ENCODE results near the gene ZNF777. TPM values are rescaled to one million over a fixed set of nuclear protein-coding genes. Genes with fewer than 3 reads are reported as not detected.
"Not testable (repeated sequence)": the region's sequence is repeated elsewhere in the genome, so short reads cannot be mapped to it uniquely, and the experiment has no call there.

The ZNF777 gene
- total and polyA plus RNA-seq, 4 donors, result 4.0 to 9.4 (median 7.3) TPM

- DNase-seq (peak; percentile 61 to 84), ATAC-seq (ENCODE audit: low FRiP score) (peak; percentile 91)
- H3K4me1 ChIP-seq (ENCODE audit: control insufficient read depth in 1 of 2, insufficient read depth in 2 of 2, low read length in 2 of 2), result no peaks in the 10 kb centered on the region
- H3K4me3 ChIP-seq (ENCODE audit: low read length in 2 of 2), result peak overlapping the region; percentile 25 to 30
- 3% methylated on average over 59 to 68 of the region's 68 CpGs for WGBS, 2 donors
- H3K27me3 ChIP-seq (ENCODE audit: control insufficient read depth in 1 of 2, insufficient read depth in 2 of 2, low read length in 1 of 2), result no peaks in the 10 kb centered on the region
- no peak overlapping the region for H3K27ac ChIP-seq (ENCODE audit: low read depth in 1 of 2, low read length in 2 of 2)
- intact Hi-C loops (cut with DNase I), result loop anchor here in 1 of 2 donors (5.0 to 10.0 kb wide), 2 partner anchors 75 to 138 kb away; partner anchors contain the start of gene ZNF746
- no peaks in the 10 kb centered on the region for H3K36me3 ChIP-seq (ENCODE audit: control insufficient read depth in 1 of 2, insufficient read depth in 2 of 2, low read length in 1 of 2)
- H3K9me3 ChIP-seq (ENCODE audit: control insufficient read depth, low read length), result no peaks in the 10 kb centered on the region
These were observed 38.5 kb downstream of the ZNF777 start for GRCh38 chr7:149422162-149422913.

DNA sequence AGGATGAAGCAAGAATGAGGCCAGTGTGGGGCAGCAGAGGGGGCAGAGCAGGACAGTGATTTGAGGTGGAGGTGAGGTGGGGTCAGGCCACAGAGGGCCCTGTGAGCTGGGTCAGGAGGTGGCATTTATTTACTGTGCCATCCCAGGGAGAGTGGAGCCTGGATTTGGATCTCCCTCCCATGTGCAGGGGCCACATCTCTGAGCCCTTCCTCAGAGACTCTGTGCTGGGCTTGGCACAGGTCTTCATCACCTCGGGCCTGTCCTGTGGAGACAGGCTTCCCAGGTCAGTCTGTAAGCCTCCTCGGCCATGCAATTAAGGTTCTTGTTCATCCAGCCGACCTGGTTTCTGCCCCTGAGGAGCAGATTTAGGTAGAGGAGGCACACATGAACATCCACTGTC lies 40.9 kb downstream of the ZNF777 start:
- Histone ChIP-seq H3K27ac (ENCODE audit: low read depth in 1 of 2, low read length in 2 of 2) (no peak overlapping the region), H3K36me3 (ENCODE audit: control insufficient read depth in 1 of 2, insufficient read depth in 2 of 2, low read length in 1 of 2) (no peaks in the 10 kb centered on the region), H3K4me3 (ENCODE audit: low read length in 2 of 2) (no peak overlapping the region), H3K27me3 (ENCODE audit: control insufficient read depth in 1 of 2, insufficient read depth in 2 of 2, low read length in 1 of 2) (no peaks in the 10 kb centered on the region), H3K9me3 (ENCODE audit: control insufficient read depth, low read length) (no peaks in the 10 kb centered on the region), H3K4me1 (ENCODE audit: control insufficient read depth in 1 of 2, insufficient read depth in 2 of 2, low read length in 2 of 2) (no peaks in the 10 kb centered on the region)
- ATAC-seq (ENCODE audit: low FRiP score), result no peak
- intact Hi-C loops (cut with DNase I), result loop anchor here in 1 of 2 donors (5.0 to 10.0 kb wide), 2 partner anchors 77 to 135 kb away; partner anchors contain the start of gene ZNF746
- WGBS, 2 donors, result 83 to 87% methylated on average over 3 of the region's 3 CpGs
- DNase-seq, result no peak

GRCh38 chr7:149415391-149416071 lies 45.3 kb downstream of the ZNF777 start:
- no peak overlapping the region for H3K4me3 ChIP-seq (ENCODE audit: low read length in 2 of 2)
- ATAC-seq (ENCODE audit: low FRiP score), result peak; percentile 22
- intact Hi-C loops (cut with DNase I), result no loop called here
- no peaks in the 10 kb centered on the region for H3K27me3 ChIP-seq (ENCODE audit: control insufficient read depth in 1 of 2, insufficient read depth in 2 of 2, low read length in 1 of 2)
- DNase-seq, result no peak
- H3K9me3 ChIP-seq (ENCODE audit: control insufficient read depth, low read length), result no peaks in the 10 kb centered on the region
- no peak overlapping the region for H3K27ac ChIP-seq (ENCODE audit: low read depth in 1 of 2, low read length in 2 of 2)
- no peaks in the 10 kb centered on the region for H3K4me1 ChIP-seq (ENCODE audit: control insufficient read depth in 1 of 2, insufficient read depth in 2 of 2, low read length in 2 of 2)
- H3K36me3 ChIP-seq (ENCODE audit: control insufficient read depth in 1 of 2, insufficient read depth in 2 of 2, low read length in 1 of 2), result no peaks in the 10 kb centered on the region
- 34 to 37% methylated on average over 26 of the region's 26 CpGs for WGBS, 2 donors

- WGBS, 2 donors, result 2 to 5% methylated on average over 36 of the region's 36 CpGs
- ATAC-seq (ENCODE audit: low FRiP score), result peak; percentile 89
- no peaks in the 10 kb centered on the region for H3K27me3 ChIP-seq (ENCODE audit: control insufficient read depth in 1 of 2, insufficient read depth in 2 of 2, low read length in 1 of 2)
- peak; percentile 73 to 84 for DNase-seq
- intact Hi-C loops (cut with DNase I), result no loop called here
- no peak overlapping the region for H3K4me3 ChIP-seq (ENCODE audit: low read length in 2 of 2)
- H3K27ac ChIP-seq (ENCODE audit: low read depth in 1 of 2, low read length in 2 of 2), result no peak overlapping the region
- H3K4me1 ChIP-seq (ENCODE audit: control insufficient read depth in 1 of 2, insufficient read depth in 2 of 2, low read length in 2 of 2), result no peaks in the 10 kb centered on the region
- H3K36me3 ChIP-seq (ENCODE audit: control insufficient read depth in 1 of 2, insufficient read depth in 2 of 2, low read length in 1 of 2), result no peaks in the 10 kb centered on the region
- no peaks in the 10 kb centered on the region for H3K9me3 ChIP-seq (ENCODE audit: control insufficient read depth, low read length)
These were observed 46.0 kb downstream of the ZNF777 start for GRCh38 chr7:149414745-149415390.

DNA sequence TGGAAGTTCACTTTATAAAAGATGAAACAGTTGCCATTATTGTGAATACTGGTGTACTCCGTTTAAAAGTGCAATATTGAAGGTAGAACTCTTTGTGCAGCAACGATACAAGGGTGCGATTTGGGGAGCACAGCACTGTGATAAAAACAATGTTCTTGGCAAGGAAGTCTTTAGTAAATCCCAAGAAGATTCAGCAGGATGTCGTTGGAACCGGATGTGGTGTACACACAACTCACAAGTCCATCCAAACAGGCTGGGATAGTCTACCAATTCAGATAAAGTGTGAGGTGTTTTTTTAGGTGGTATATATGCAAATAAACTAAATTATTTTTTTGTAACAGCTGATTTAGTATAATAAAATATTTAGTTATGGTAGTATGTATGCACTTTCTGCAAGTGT lies 46.7 kb downstream of the ZNF777 start:
- WGBS, 2 donors, result 58 to 61% methylated on average over 5 of the region's 5 CpGs
- no peak overlapping the region for H3K27ac ChIP-seq (ENCODE audit: low read depth in 1 of 2, low read length in 2 of 2)
- intact Hi-C loops (cut with DNase I), result no loop called here
- no peak for DNase-seq
- no peak for ATAC-seq (ENCODE audit: low FRiP score)
- no peaks in the 10 kb centered on the region for H3K27me3 ChIP-seq (ENCODE audit: control insufficient read depth in 1 of 2, insufficient read depth in 2 of 2, low read length in 1 of 2)
- H3K9me3 ChIP-seq (ENCODE audit: control insufficient read depth, low read length), result no peaks in the 10 kb centered on the region
- H3K4me3 ChIP-seq (ENCODE audit: low read length in 2 of 2), result no peak overlapping the region
- H3K4me1 ChIP-seq (ENCODE audit: control insufficient read depth in 1 of 2, insufficient read depth in 2 of 2, low read length in 2 of 2), result no peaks in the 10 kb centered on the region
- no peaks in the 10 kb centered on the region for H3K36me3 ChIP-seq (ENCODE audit: control insufficient read depth in 1 of 2, insufficient read depth in 2 of 2, low read length in 1 of 2)

DNA sequence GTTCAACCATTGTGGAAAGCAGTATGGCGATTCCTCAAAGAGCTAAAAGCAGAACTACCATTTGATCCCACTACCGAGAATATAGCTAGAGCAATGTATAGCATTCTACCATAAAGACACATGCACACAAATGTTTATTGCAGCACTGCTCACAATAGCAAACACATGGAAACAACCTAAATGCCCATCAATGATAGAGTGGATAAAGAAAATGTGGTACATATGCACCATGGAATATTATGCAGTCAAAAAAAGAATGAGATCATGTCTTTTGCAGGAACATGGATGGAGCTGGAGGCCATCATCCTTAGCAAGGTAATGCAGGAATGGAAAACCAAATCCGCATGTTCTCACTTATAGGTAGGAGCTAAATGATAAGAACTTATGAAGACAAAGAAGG lies 47.8 kb downstream of the ZNF777 start:
- H3K36me3 ChIP-seq (ENCODE audit: control insufficient read depth in 1 of 2, insufficient read depth in 2 of 2, low read length in 1 of 2); H3K27ac ChIP-seq (ENCODE audit: low read depth in 1 of 2, low read length in 2 of 2); DNase-seq; H3K9me3 ChIP-seq (ENCODE audit: control insufficient read depth, low read length); intact Hi-C loops (cut with DNase I); ATAC-seq (ENCODE audit: low FRiP score); H3K27me3 ChIP-seq (ENCODE audit: control insufficient read depth in 1 of 2, insufficient read depth in 2 of 2, low read length in 1 of 2); H3K4me1 ChIP-seq (ENCODE audit: control insufficient read depth in 1 of 2, insufficient read depth in 2 of 2, low read length in 2 of 2); H3K4me3 ChIP-seq (ENCODE audit: low read length in 2 of 2): not testable (repeated sequence)
- WGBS, 2 donors, result 96 to 98% methylated on average over 3 of the region's 3 CpGs

GRCh38 chr7:149409895-149410294 lies 51.0 kb downstream of the ZNF777 start:
- DNase-seq, result no peak
- Histone ChIP-seq H3K27ac (ENCODE audit: low read depth in 1 of 2, low read length in 2 of 2) (no peak overlapping the region), H3K4me3 (ENCODE audit: low read length in 2 of 2) (no peak overlapping the region), H3K9me3 (ENCODE audit: control insufficient read depth, low read length) (no peaks in the 10 kb centered on the region), H3K36me3 (ENCODE audit: control insufficient read depth in 1 of 2, insufficient read depth in 2 of 2, low read length in 1 of 2) (no peaks in the 10 kb centered on the region), H3K4me1 (ENCODE audit: control insufficient read depth in 1 of 2, insufficient read depth in 2 of 2, low read length in 2 of 2) (no peaks in the 10 kb centered on the region), H3K27me3 (ENCODE audit: control insufficient read depth in 1 of 2, insufficient read depth in 2 of 2, low read length in 1 of 2) (no peaks in the 10 kb centered on the region)
- ATAC-seq (ENCODE audit: low FRiP score), result no peak
- intact Hi-C loops (cut with DNase I), result no loop called here
- 70 to 77% methylated on average over 6 of the region's 6 CpGs for WGBS, 2 donors

DNA sequence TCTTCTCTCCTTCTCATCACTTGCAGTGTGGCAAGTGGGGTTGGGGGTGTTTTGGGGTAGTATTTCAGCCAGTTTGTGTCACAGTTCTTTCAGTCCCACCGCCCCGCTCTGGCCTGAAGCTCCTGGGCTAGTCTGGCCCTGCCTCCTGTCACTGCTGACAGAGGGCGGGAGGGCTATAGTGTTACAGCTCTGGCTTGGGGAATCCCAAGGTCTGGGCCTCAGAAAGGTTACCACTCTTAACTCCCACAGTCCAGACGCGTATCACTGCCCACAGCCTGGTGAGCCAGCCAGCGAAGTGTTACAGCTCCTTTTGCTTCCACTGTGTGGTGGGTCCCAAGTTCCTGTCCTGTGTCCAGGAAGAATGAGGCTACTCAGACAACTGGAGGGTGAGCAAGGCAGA lies 56.0 kb downstream of the ZNF777 start:
- no peak for ATAC-seq (ENCODE audit: low FRiP score)
- H3K4me3 ChIP-seq (ENCODE audit: low read length in 2 of 2), result no peak overlapping the region
- H3K4me1 ChIP-seq (ENCODE audit: control insufficient read depth in 1 of 2, insufficient read depth in 2 of 2, low read length in 2 of 2), result no peaks in the 10 kb centered on the region
- no peak for DNase-seq
- no peaks in the 10 kb centered on the region for H3K27me3 ChIP-seq (ENCODE audit: control insufficient read depth in 1 of 2, insufficient read depth in 2 of 2, low read length in 1 of 2)
- intact Hi-C loops (cut with DNase I), result no loop called here
- H3K36me3 ChIP-seq (ENCODE audit: control insufficient read depth in 1 of 2, insufficient read depth in 2 of 2, low read length in 1 of 2), result no peaks in the 10 kb centered on the region
- WGBS, 2 donors, result 80 to 81% methylated on average over 6 of the region's 6 CpGs
- H3K27ac ChIP-seq (ENCODE audit: low read depth in 1 of 2, low read length in 2 of 2), result no peak overlapping the region
- H3K9me3 ChIP-seq (ENCODE audit: control insufficient read depth, low read length), result no peaks in the 10 kb centered on the region

All from aorta (tissue), 5 donors.